ENCODE data around the gene UNCX. TPM values are rescaled to one million over a fixed set of nuclear protein-coding genes. Genes with fewer than 3 reads are reported as not detected.

Gene UNCX
- total and polyA plus RNA-seq, 2 of the 4 experiments (the other 2 are of a cell fraction), result not detected

GRCh38 chr7:1274876-1275375 lies 42.3 kb downstream of the UNCX start:
- no peak overlapping the region for H2AFZ ChIP-seq (replicated peaks; ENCODE audit: low read length, poor library complexity)
- H3K9ac ChIP-seq (ENCODE audit: low read depth, low read length), result no peak overlapping the region
- no peaks in the 10 kb centered on the region for H3K4me1 ChIP-seq (ENCODE audit: control insufficient read depth, insufficient read depth, low read length)
- no peak overlapping the region for H2AK5ac ChIP-seq (ENCODE audit: low read depth, low read length)
- no peak overlapping the region for H3K14ac ChIP-seq (replicated peaks; ENCODE audit: low read depth, low read length)
- H4K91ac ChIP-seq (ENCODE audit: insufficient read depth, low read depth, low read length), result no peak overlapping the region
- no peak overlapping the region for H2BK15ac ChIP-seq (ENCODE audit: low read depth, low read length)
- BruUV-seq (replicated peaks), result no TSS peak
- in situ Hi-C loops (cut with MboI; ENCODE audit: low sequenced_read_pairs) (no loop called here), dilution Hi-C loops (cut with HindIII; ENCODE audit: low sequenced_read_pairs, unreplicated experiment) (no loop called here), intact Hi-C loops (cut with micrococcal nuclease) (no loop called here)
- WGBS, 2 experiments (ENCODE audit: extremely low coverage in 2 of 2, insufficient read length in 1 of 2), result no CpG with 5 or more reads among the region's 18 CpGs
- no peak overlapping the region for H3K56ac ChIP-seq (ENCODE audit: extremely low read depth, insufficient read depth, low read length)
- no peak overlapping the region for H2BK5ac ChIP-seq (ENCODE audit: low read depth, low read length, poor library complexity, severe bottlenecking)
- peaks cover 4% of the 10 kb centered on the region; the same call in 1 of the 2 replicates for H3K27me3 ChIP-seq (ENCODE audit: control insufficient read depth, insufficient read depth, low read length)
- H3K79me1 ChIP-seq (ENCODE audit: low read depth in 1 of 2, low read length in 2 of 2), result no peaks in the 10 kb centered on the region
- no peaks in the 10 kb centered on the region for H3K9me1 ChIP-seq (ENCODE audit: insufficient read depth, low read length)
- no peak overlapping the region for H3K4me2 ChIP-seq (ENCODE audit: low read depth, low read length)
- no peak overlapping the region for H3K4me3 ChIP-seq (ENCODE audit: insufficient read depth, low read depth, low read length)
- peaks cover 6% of the 10 kb centered on the region; the same call in 1 of the 2 replicates for H3K9me3 ChIP-seq (ENCODE audit: control insufficient read depth, insufficient read depth, low read length)
- H2AK9ac ChIP-seq (replicated peaks; ENCODE audit: low read depth, low read length, poor library complexity), result no peak overlapping the region
- H2BK20ac ChIP-seq (ENCODE audit: low read depth, low read length), result no peak overlapping the region
- no peaks in the 10 kb centered on the region for H3K36me3 ChIP-seq (ENCODE audit: control insufficient read depth, insufficient read depth, low read length)
- no peak for DNase-seq
- CTCF ChIA-PET, result no interaction called here
- H3K23ac ChIP-seq (ENCODE audit: low read depth, low read length), result no peak overlapping the region
- H4K8ac ChIP-seq (ENCODE audit: low read depth in 2 of 2, low read length in 2 of 2), result no peak overlapping the region
- ATAC-seq (ENCODE audit: low read depth), result no peak
- no peaks in the 10 kb centered on the region for H4K20me1 ChIP-seq (ENCODE audit: insufficient read depth, low read length)
- no peak overlapping the region for H4K5ac ChIP-seq (ENCODE audit: low read depth, low read length)
- POLR2A ChIA-PET (ENCODE audit: unreplicated experiment), result no interaction called here
- TF ChIP-seq CTCF (conservative IDR thresholded peaks at IDR 0.05; ENCODE audit: low read depth, low read length) (no peak), RCOR1 (IDR thresholded peaks at IDR 0.05; ENCODE audit: insufficient replicate concordance, low read length) (no peak), CHD1 (IDR thresholded peaks at IDR 0.05; ENCODE audit: low read depth, low read length) (no peak), MAZ (IDR thresholded peaks at IDR 0.05; ENCODE audit: borderline replicate concordance, low read depth, low read length) (no peak), SMC3 (IDR thresholded peaks at IDR 0.05; ENCODE audit: low read depth, low read length) (no peak), RAD21 (IDR thresholded peaks at IDR 0.05; ENCODE audit: low read length) (no peak)
- no peak overlapping the region for H3K18ac ChIP-seq (ENCODE audit: low read depth, low read length)
- no peak overlapping the region for H3K27ac ChIP-seq (ENCODE audit: insufficient read depth, low read length)
- no peak overlapping the region for H3K4ac ChIP-seq (ENCODE audit: low read depth, low read length)
- no peak overlapping the region for H2BK120ac ChIP-seq (ENCODE audit: low read depth, low read length)

Measured in IMR-90 (cell line).